ENCODE data around the gene GRIK1.

Gene GRIK1

GRCh38 chr21:29680273-29680672 lies 259.5 kb downstream of the GRIK1 start:
- TF ChIP-seq ZFX (IDR thresholded peaks at IDR 0.05) (no peak), CTCF (conservative IDR thresholded peaks at IDR 0.05) (no peak)
- no peak overlapping the region for H3K27ac ChIP-seq

- H3K27ac ChIP-seq, result no peak overlapping the region
These were observed 261.2 kb downstream of the GRIK1 start for GRCh38 chr21:29678626-29679025.

GRCh38 chr21:29677326-29677725 lies 262.5 kb downstream of the GRIK1 start:
- H3K27ac ChIP-seq, result no peak overlapping the region
- TF ChIP-seq CTCF (conservative IDR thresholded peaks at IDR 0.05) (no peak), ZFX (IDR thresholded peaks at IDR 0.05) (no peak)

More at GRCh38 chr21:29678626-29679025, 261.2 kb downstream of the GRIK1 start:
- TF ChIP-seq CTCF (conservative IDR thresholded peaks at IDR 0.05) (no peak), ZFX (IDR thresholded peaks at IDR 0.05) (no peak)

GRCh38 chr21:29676395-29676794 lies 263.4 kb downstream of the GRIK1 start:
- no peak for TF ChIP-seq CTCF (conservative IDR thresholded peaks at IDR 0.05)
- no peak for TF ChIP-seq ZFX (IDR thresholded peaks at IDR 0.05)
- no peak overlapping the region for H3K27ac ChIP-seq

GRCh38 chr21:29675451-29675850 lies 264.3 kb downstream of the GRIK1 start:
- H3K27ac ChIP-seq, result no peak overlapping the region
- TF ChIP-seq ZFX (IDR thresholded peaks at IDR 0.05) (no peak), CTCF (conservative IDR thresholded peaks at IDR 0.05) (no peak)

GRCh38 chr21:29674343-29674742 lies 265.5 kb downstream of the GRIK1 start:
- TF ChIP-seq ZFX (IDR thresholded peaks at IDR 0.05), result no peak
- no peak for TF ChIP-seq CTCF (conservative IDR thresholded peaks at IDR 0.05)
- no peak overlapping the region for H3K27ac ChIP-seq

GRCh38 chr21:29673096-29673610 lies 266.6 kb downstream of the GRIK1 start:
- no peak overlapping the region for H3K27ac ChIP-seq
- TF ChIP-seq CTCF (conservative IDR thresholded peaks at IDR 0.05) (no peak), ZFX (IDR thresholded peaks at IDR 0.05) (no peak)

All from C4-2B (cell line).